ENCODE measurements around the gene ARHGEF40.

The ARHGEF40 gene

GRCh38 chr14:21059842-21060613, 10.1 kb upstream of the ARHGEF40 start:
- DNase-seq (ENCODE audit: low spot score), result no peak

GRCh38 chr14:21060614-21061346, 9.3 kb upstream of the ARHGEF40 start:
- DNase-seq (ENCODE audit: low spot score), result no peak

DNA sequence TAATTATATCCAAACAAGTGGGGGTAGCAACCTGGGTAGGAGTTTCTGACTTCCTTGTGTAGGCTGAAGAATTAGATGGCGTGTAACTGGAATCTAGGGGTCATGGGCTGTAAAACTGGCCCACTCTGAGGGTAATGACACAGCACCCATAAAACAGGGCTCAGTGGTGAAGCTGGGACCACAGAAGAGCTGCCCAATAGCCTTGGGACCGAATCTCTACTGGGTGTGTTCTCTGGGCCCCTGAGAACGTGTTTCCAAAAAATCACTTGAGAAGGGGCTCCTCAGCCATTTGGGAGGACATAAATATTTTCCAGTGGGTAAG, 8.8 kb upstream of the ARHGEF40 start:
- DNase-seq (ENCODE audit: low spot score), result no peak

DNA sequence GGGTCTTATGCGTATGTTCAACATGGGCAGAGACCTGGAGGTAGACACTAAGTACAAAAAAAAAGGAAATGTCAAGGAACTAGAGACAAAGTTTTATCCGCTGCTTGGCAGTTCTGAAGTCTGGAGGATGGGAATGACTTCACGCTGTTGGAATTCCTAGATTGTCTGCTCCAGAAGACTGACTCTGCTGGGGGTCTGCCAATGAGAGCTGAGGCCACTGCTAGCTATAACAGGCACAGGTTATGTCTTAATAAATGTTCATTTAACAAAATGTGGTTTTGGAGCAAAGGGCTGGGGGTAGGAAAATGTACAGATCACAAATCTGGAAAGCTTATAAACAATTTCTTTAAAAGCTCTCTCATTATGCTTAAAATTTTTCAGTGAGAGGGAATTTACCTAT, 6.6 kb upstream of the ARHGEF40 start:
- peak; percentile 74 for DNase-seq (ENCODE audit: low spot score)

DNA sequence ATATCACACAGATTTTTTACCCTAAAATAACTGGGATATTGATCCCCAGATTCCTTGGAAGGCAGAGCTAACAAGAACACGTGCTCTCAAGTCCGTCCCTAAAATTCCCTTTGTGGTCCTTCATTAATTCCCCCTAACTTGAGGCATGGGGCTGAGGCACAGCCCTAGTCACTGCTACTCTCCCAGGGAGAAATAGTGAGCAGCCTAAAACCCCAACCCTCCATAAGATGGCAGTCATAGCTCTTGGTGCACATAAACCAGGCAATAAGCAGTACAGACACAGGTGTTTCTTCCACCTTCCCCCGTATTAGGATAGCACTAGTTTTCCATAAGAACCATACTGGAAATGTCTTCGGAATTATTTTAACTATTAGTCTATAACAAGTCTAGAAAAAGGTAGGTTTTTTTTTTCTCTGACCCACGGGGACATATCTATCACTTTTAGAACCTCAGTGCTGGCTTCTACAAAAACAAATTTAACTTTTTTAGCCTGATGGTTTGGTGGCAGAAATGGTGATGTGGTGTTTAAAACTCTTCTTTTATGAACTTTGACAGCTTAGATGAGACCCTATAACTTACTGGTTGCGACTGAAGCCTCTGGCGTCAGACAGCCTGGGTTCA, 3.1 kb upstream of the ARHGEF40 start:
- no peak for DNase-seq (ENCODE audit: low spot score)

- DNase-seq (ENCODE audit: low spot score), result peak; percentile 63
Measured at GRCh38 chr14:21068521-21069387, 1.4 kb upstream of the ARHGEF40 start.

DNA sequence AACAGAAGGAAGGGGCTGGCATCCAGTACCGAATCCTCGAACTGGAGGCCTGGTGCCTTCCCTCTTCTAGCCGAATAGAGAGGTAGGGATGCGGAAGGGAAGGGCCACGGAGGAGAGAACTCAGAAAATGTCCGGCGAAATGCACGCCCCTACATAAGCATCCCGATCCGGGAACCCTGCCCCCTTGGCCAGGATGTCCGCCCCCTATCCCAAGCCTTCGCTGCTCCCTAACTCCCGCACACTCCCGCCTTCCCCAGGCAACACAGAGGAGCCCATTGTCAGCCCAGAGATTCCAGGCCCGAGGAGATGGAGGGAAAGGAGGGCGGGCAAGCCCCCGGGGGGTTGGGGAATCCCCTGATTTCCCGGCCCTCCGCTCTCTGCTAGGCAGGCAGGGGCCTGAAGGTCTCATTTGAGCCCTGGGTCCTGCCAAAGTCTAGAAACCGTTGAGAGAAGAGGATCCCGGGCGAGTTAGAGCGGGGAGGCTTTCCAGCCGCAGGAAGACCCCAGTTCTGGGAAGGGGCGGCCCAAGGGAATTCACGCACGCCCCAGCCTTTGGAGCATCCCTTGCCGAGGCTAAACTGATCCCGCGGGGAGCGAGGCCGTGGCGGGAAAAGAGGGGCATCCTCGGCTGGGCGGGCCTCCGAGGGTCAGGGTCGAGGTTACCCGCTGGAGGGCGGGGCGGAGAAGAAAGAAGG, 569 bp upstream of the ARHGEF40 start:
- DNase-seq (ENCODE audit: low spot score), result peak; percentile 45

GRCh38 chr14:21070610-21071224, 613 bp downstream of the ARHGEF40 start:
- peak; percentile 64 for DNase-seq (ENCODE audit: low spot score)

- DNase-seq (ENCODE audit: low spot score), result peak; percentile 93
Measured at GRCh38 chr14:21071225-21072030, 1.3 kb downstream of the ARHGEF40 start.

- DNase-seq (ENCODE audit: low spot score), result peak; percentile 82
Measured at GRCh38 chr14:21072031-21072473, 1.9 kb downstream of the ARHGEF40 start.

- DNase-seq (ENCODE audit: low spot score), result peak; percentile 11
Measured at GRCh38 chr14:21072781-21073339, 2.8 kb downstream of the ARHGEF40 start.

- DNase-seq (ENCODE audit: low spot score), result no peak
Measured at GRCh38 chr14:21073921-21074320, 3.8 kb downstream of the ARHGEF40 start.

DNA sequence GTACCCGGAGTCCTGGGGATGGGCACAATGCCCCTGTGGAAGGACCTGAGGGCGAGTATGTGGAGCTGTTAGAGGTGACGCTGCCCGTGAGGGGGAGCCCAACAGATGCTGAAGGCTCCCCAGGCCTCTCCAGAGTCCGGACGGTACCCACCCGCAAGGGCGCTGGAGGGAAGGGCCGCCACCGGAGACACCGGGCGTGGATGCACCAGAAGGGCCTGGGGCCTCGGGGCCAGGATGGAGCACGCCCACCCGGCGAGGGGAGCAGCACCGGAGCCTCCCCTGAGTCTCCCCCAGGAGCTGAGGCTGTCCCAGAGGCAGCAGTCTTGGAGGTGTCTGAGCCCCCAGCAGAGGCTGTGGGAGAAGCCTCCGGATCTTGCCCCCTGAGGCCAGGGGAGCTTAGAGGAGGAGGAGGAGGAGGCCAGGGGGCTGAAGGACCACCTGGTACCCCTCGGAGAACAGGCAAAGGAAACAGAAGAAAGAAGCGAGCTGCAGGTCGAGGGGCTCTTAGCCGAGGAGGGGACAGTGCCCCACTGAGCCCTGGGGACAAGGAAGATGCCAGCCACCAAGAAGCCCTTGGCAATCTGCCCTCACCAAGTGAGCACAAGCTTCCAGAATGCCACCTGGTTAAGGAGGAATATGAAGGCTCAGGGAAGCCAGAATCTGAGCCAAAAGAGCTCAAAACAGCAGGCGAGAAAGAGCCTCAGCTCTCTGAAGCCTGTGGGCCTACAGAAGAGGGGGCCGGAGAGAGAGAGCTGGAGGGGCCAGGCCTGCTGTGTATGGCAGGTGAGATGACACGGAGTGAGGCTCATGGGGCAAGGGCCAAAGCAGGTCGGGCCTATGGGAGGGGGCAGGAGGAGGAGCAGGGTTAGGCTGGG, 4.5 kb downstream of the ARHGEF40 start:
- DNase-seq (ENCODE audit: low spot score), result no peak

DNA sequence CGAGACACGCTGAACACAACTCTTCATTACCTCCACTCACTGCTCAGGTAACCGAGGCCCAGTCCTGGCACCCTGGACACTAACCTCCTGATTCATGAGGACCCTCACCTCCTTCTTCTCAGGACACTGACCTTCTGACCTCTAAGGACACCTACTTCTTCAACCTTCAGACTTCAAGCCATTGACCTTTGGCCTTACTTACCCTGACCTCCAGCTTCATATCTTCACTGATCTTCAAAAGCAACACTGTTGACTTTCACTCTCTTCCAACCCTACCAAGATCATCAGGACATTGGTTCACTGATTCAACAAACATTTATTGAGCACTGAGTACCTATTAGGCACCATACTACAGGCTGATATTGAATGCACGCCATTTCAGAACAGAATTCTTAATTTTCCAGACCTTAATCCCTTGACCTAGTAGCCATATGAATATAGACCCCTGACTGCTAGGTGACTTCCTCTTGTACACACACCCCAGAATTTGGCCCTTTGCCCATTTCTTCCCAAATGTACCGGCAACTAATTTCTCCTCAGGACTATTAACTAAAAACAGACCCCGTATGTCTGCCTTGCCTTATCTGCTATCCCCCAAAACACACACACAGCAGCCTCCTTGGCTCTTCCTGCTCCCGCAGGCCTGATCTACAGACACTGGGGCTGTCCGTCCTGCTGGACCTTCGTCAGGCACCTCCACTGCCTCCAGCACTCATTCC, 5.8 kb downstream of the ARHGEF40 start:
- no peak for DNase-seq (ENCODE audit: low spot score)

DNA sequence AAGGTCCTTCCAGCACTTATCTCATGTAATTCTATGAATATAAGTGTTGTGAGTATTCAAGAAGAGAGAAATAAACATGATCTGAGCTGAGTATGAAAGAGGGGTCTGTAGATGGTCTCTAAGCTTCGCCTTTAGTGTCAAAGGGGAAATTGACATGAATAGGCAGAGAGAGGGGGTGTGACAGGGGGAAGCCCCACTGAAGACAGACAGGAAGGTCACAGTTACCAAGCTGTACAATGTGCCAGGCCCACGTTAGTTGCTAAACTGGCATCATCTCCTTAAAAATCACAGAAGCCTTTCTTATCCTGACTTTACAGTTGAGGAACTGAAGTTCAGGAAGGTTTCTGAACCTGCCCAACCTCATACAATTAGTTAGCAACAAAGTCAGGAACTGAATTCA, 7.6 kb downstream of the ARHGEF40 start:
- DNase-seq (ENCODE audit: low spot score), result no peak

- no peak for DNase-seq (ENCODE audit: low spot score)
Measured at GRCh38 chr14:21078287-21078686, 8.2 kb downstream of the ARHGEF40 start.

- DNase-seq (ENCODE audit: low spot score), result no peak
Measured at GRCh38 chr14:21078726-21079125, 8.6 kb downstream of the ARHGEF40 start.

DNA sequence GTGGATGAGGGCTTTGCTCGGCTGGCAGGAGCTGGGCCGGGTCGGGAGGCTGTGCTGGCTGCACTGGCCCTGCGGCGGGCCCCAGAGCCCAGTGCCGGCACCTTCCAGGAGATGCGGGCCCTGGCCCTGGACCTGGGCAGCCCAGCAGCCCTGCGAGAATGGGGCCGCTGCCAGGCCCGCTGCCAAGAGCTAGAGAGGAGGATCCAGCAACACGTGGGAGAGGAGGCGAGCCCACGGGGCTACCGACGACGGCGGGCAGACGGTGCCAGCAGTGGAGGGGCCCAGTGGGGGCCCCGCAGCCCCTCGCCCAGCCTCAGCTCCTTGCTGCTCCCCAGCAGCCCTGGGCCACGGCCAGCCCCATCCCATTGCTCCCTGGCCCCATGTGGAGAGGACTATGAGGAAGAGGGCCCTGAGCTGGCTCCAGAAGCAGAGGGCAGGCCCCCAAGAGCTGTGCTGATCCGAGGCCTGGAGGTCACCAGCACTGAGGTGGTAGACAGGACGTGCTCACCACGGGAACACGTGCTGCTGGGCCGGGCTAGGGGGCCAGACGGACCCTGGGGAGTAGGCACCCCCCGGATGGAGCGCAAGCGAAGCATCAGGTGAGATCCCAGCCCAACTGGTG, 11.5 kb downstream of the ARHGEF40 start:
- no peak for DNase-seq (ENCODE audit: low spot score)
